Endodermal cell (in vitro differentiated cells): ENCODE data around the gene SORCS2. TPM values are rescaled to one million over a fixed set of nuclear protein-coding genes. Genes with fewer than 3 reads are reported as not detected.
A peak's percentile ranks its signal among the peaks of the same experiment; 100 is the strongest.

Source experiments
- DNase-seq: peaks from one replicate; pipeline ENCODE4 v3.0.0-alpha.2; 2017
- H3K27ac ChIP-seq: 2 replicates; pipeline ENCODE4 v1.5.1; 2013; ENCODE audit warnings: mild to moderate bottlenecking, low read depth, low read length, moderate library complexity
- H3K27me3 ChIP-seq: 2 replicates; pipeline ENCODE4 v1.6.1; 2013; ENCODE audit warnings: mild to moderate bottlenecking, low read length, moderate library complexity; ENCODE audit not compliant: insufficient read depth, control insufficient read depth, poor library complexity, severe bottlenecking
- H3K36me3 ChIP-seq: 2 replicates; pipeline ENCODE4 v1.7.0; 2013; ENCODE audit warnings: mild to moderate bottlenecking, low read length, moderate library complexity; ENCODE audit not compliant: control insufficient read depth, insufficient read depth
- H3K4me1 ChIP-seq: one replicate; pipeline ENCODE4 v1.7.0; 2013; ENCODE audit warnings: low read length; ENCODE audit not compliant: control insufficient read depth, insufficient read depth
- H3K4me3 ChIP-seq: 2 replicates; pipeline ENCODE4 v1.5.1; 2013; ENCODE audit warnings: mild to moderate bottlenecking, low read length, moderate library complexity
- H3K9ac ChIP-seq: 2 replicates; pipeline ENCODE4 v1.6.1; 2013; ENCODE audit warnings: mild to moderate bottlenecking, low read length, moderate library complexity; ENCODE audit not compliant: poor library complexity, severe bottlenecking; ENCODE audit errors: extremely low read depth
- H3K9me3 ChIP-seq: 2 replicates; pipeline ENCODE4 v1.6.1; 2013; ENCODE audit warnings: mild to moderate bottlenecking, low read length, moderate library complexity; ENCODE audit not compliant: control insufficient read depth
- H3K27ac Mint-ChIP-seq: 2 replicates; pipeline ENCODE4 v1.8.0; 2020; ENCODE audit warnings: mixed read lengths
- H3K27me3 Mint-ChIP-seq: 2 replicates; pipeline ENCODE4 v1.8.0; 2021; ENCODE audit warnings: mild to moderate bottlenecking, mixed read lengths; ENCODE audit not compliant: insufficient read depth
- H3K36me3 Mint-ChIP-seq: 2 replicates; pipeline ENCODE4 v1.8.0; 2020; ENCODE audit warnings: low read depth, mixed read lengths
- H3K4me1 Mint-ChIP-seq: 2 replicates; pipeline ENCODE4 v1.8.0; 2020; ENCODE audit warnings: mixed read lengths
- H3K4me3 Mint-ChIP-seq: 2 replicates; pipeline ENCODE4 v1.8.0; 2020; ENCODE audit warnings: mild to moderate bottlenecking, moderate library complexity, mixed read lengths
- H3K9me3 Mint-ChIP-seq: 2 replicates; pipeline ENCODE4 v1.8.0; 2020; ENCODE audit warnings: mild to moderate bottlenecking, mixed read lengths
- WGBS, 2 experiments: methylation state at CpG; one replicate each; pipeline versions ENCODE4 v1.1.5 to v1.1.7; 2013; ENCODE audit warnings: missing lambda C conversion rate in 2 of 2, mixed read lengths in 1 of 2; ENCODE audit not compliant: insufficient coverage in 1 of 2, insufficient read length in 1 of 2; 5-methylcytosine and 5-hydroxymethylcytosine counted together
- total RNA-seq, 2 donors: library from RNA; stranded (reverse); fragmentation: NEBNext Ultra II Directional in 1 of 2; extraction: Animal tissue kit (Norgen Biotek cat#: 25700) in 1 of 2; gene quantifications; 2 replicates in 1 of 2; 3 replicates in 1 of 2; pipeline ENCODE4 v1.2.1, GENCODE V29; 2021
- TF ChIP-seq, protein P1 (sequence below): fragments of 200-600 bp; sonication (generic); conservative IDR thresholded peaks from 2 replicates; pipeline ENCODE4 v1.5.0; 2021; ENCODE audit warnings: antibody characterized with exemption, mild to moderate bottlenecking

Gene SORCS2
- total RNA-seq, 2 donors from 2014 or later = 1.4 to 1.9 TPM

DNA sequence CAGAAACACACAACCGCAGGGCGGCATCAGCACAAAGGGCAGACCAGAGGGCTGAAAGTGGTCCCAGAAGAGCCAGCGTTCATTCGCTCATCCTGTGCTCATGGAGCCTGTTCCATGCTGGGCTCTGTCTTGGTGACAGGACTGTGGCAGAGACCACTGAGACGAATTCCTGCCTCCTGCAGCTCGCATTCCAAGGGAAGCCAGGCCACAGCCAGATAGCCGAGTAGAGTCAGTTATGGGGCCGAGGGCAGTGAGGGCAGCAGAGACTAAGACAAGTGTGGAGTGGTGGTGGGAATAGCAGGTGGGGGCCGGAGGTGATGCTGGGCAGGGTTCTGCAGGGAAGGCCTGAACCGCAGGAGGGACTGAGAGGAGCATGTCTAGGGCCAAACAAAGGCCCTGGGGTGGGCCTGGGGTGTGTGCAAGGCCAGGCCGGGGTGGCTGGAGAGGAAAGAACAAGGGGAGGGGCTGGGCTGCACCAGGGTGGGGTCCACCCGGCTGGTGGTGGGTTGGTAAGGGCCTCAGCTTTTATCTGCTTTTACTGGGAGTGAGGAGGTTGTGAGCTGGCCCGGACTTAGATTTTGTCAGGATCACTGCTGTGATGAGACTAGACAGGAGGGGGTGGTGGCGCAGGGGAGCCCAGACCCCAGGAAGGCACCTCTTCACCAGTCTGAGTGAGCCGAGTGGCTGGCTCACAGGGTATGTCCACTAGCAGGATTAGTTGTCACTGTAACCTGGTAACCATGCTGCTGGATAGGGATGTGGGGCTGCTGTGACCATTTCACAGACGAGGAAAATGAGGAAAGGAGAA lies 236.1 kb downstream of the SORCS2 start:
- Mint-ChIP-seq H3K9me3 (no peaks in the 10 kb centered on the region), H3K27ac (peak overlapping the region; percentile 75), H3K27me3 (no peaks in the 10 kb centered on the region), H3K4me1 (peaks cover 23% of the 10 kb centered on the region), H3K4me3 (no peak overlapping the region), H3K36me3 (no peaks in the 10 kb centered on the region)
- Histone ChIP-seq H3K9ac (no peak overlapping the region), H3K9me3 (no peaks in the 10 kb centered on the region), H3K4me3 (no peak overlapping the region), H3K27ac (no peak overlapping the region), H3K27me3 (no peaks in the 10 kb centered on the region), H3K4me1 (no peaks in the 10 kb centered on the region), H3K36me3 (no peaks in the 10 kb centered on the region)
- DNase-seq = peak; percentile 79
- WGBS, 2 experiments = 58 to 80% methylated on average over 10 to 16 of the region's 16 CpGs
- TF ChIP-seq, protein P1, sequence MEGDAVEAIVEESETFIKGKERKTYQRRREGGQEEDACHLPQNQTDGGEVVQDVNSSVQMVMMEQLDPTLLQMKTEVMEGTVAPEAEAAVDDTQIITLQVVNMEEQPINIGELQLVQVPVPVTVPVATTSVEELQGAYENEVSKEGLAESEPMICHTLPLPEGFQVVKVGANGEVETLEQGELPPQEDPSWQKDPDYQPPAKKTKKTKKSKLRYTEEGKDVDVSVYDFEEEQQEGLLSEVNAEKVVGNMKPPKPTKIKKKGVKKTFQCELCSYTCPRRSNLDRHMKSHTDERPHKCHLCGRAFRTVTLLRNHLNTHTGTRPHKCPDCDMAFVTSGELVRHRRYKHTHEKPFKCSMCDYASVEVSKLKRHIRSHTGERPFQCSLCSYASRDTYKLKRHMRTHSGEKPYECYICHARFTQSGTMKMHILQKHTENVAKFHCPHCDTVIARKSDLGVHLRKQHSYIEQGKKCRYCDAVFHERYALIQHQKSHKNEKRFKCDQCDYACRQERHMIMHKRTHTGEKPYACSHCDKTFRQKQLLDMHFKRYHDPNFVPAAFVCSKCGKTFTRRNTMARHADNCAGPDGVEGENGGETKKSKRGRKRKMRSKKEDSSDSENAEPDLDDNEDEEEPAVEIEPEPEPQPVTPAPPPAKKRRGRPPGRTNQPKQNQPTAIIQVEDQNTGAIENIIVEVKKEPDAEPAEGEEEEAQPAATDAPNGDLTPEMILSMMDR = no peak

DNA sequence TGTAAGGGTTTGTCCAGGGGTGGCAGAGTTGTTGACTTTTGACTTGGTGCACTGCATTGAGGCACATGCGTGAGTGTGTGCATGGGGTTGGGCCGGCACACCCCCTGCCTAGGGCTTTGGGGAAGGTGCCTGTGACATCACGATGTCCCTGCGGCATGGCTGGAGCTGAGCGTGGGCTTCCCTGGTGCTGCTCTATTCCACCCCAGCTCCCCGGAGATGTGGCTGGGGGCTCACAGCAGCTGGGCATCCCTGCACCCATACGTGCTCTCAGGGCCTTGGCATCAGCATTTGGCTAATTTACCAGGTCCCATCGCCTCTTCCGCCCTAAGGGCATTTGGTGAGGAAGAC lies 236.7 kb downstream of the SORCS2 start:
- Histone ChIP-seq H3K27me3 (no peaks in the 10 kb centered on the region), H3K9ac (no peak overlapping the region), H3K4me3 (no peak overlapping the region), H3K9me3 (no peaks in the 10 kb centered on the region), H3K27ac (no peak overlapping the region), H3K36me3 (no peaks in the 10 kb centered on the region), H3K4me1 (no peaks in the 10 kb centered on the region)
- no peak for DNase-seq
- H3K4me1 Mint-ChIP-seq = peaks cover 23% of the 10 kb centered on the region
- 93 to 100% methylated on average over 7 to 9 of the region's 9 CpGs for WGBS, 2 experiments
- TF ChIP-seq, protein P1 = no peak
- H3K36me3 Mint-ChIP-seq = no peaks in the 10 kb centered on the region
- peak overlapping the region; percentile 65 for H3K27ac Mint-ChIP-seq
- no peaks in the 10 kb centered on the region for H3K9me3 Mint-ChIP-seq
- no peaks in the 10 kb centered on the region for H3K27me3 Mint-ChIP-seq
- H3K4me3 Mint-ChIP-seq = no peak overlapping the region

DNA sequence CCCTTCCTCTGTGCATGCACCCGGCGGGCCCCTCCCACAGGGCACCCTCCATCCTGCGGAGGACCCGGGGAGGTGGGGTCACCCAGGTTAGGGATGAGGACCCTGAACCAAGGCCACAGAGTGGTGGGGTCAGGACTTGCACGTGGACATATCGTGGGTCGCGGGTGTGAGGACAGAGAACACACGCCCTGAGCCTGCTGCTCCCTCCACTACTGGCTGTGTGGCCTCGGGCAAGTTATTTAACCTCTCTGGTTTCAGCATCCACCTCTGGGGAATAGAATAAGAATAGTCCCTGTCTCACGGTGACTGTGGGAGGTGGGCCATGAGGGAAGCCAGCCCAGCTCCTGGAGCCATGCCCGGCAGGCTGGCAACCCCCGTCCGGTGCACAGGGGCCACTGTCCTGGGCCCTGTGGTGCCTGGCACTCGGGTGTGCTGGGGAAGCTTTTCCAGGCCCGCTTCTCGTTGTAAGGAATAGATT lies 237.3 kb downstream of the SORCS2 start:
- Histone ChIP-seq H3K9me3 (no peaks in the 10 kb centered on the region), H3K4me1 (no peaks in the 10 kb centered on the region), H3K27me3 (no peaks in the 10 kb centered on the region), H3K27ac (no peak overlapping the region), H3K36me3 (no peaks in the 10 kb centered on the region), H3K9ac (no peak overlapping the region), H3K4me3 (no peak overlapping the region)
- DNase-seq = peak; percentile 52
- WGBS, 2 experiments = 85 to 91% methylated on average over 11 to 17 of the region's 17 CpGs
- no peaks in the 10 kb centered on the region for H3K27me3 Mint-ChIP-seq
- peaks cover 23% of the 10 kb centered on the region for H3K4me1 Mint-ChIP-seq
- H3K9me3 Mint-ChIP-seq = no peaks in the 10 kb centered on the region
- H3K27ac Mint-ChIP-seq = no peak overlapping the region
- TF ChIP-seq, protein P1 = no peak
- H3K36me3 Mint-ChIP-seq = no peaks in the 10 kb centered on the region
- H3K4me3 Mint-ChIP-seq = no peak overlapping the region
